ENCODE data around the gene TSC2. TPM values are rescaled to one million over a fixed set of nuclear protein-coding genes. Genes with fewer than 3 reads are reported as not detected.
A peak's percentile ranks its signal among the peaks of the same experiment; 100 is the strongest.

The TSC2 gene
- total RNA-seq, 1 donor from 2014 or later, result 80.1 TPM

DNA sequence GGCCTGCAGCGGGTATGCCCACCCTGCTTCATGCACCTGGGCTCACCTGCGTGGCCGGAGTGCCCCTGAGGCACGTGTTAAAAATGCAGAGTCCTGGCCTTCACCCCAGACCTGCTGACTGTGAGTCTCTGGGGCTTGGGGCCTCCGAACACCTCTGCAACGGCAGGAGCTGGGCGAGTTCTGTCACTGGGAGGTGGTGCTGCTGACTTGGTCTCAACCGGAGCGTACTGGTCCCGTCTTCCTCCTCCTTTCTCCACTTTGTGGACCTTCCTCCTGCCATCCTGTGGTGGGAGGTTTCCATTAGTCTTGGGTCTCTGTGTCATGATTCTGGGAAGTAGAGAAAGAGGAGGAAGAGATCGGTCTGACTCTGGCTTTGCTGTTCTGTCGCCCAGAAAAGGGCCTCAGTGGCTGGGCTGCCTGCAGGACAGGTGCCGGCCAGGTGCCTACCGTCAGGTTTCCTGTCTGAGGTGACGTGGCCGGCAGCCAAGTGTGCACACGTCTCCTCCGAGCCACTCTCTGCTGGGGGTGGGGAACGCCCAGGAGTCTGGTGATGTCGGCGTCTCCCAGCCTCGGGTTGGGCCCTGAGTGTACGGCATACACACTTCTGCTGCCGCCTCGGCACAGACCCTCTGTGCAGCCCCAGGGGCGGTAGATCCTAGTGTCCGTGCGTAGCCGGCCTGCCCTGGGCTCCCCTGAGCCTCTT is 6.9 kb downstream of the TSC2 start:
- H3K36me3 ChIP-seq, result peaks cover 80% of the 10 kb centered on the region
- TF ChIP-seq, protein P1, sequence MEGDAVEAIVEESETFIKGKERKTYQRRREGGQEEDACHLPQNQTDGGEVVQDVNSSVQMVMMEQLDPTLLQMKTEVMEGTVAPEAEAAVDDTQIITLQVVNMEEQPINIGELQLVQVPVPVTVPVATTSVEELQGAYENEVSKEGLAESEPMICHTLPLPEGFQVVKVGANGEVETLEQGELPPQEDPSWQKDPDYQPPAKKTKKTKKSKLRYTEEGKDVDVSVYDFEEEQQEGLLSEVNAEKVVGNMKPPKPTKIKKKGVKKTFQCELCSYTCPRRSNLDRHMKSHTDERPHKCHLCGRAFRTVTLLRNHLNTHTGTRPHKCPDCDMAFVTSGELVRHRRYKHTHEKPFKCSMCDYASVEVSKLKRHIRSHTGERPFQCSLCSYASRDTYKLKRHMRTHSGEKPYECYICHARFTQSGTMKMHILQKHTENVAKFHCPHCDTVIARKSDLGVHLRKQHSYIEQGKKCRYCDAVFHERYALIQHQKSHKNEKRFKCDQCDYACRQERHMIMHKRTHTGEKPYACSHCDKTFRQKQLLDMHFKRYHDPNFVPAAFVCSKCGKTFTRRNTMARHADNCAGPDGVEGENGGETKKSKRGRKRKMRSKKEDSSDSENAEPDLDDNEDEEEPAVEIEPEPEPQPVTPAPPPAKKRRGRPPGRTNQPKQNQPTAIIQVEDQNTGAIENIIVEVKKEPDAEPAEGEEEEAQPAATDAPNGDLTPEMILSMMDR (IDR thresholded peaks at IDR 0.05; ENCODE audit: borderline replicate concordance), result no peak
- intact Hi-C loops (cut with micrococcal nuclease), result no loop called here

GRCh38 chr16:2056077-2056476 is 8.3 kb downstream of the TSC2 start:
- H3K9me3 ChIP-seq (replicated peaks), result no peaks in the 10 kb centered on the region
- intact Hi-C loops (cut with micrococcal nuclease), result no loop called here
- TF ChIP-seq, protein P1 (IDR thresholded peaks at IDR 0.05; ENCODE audit: borderline replicate concordance), result peak; percentile 39
- DNase-seq, result no peak
- no peak overlapping the region for H3K4me3 ChIP-seq
- no peaks in the 10 kb centered on the region for H3K27me3 ChIP-seq (ENCODE audit: low read depth)
- H3K27ac ChIP-seq (replicated peaks), result no peak overlapping the region
- H3K4me1 ChIP-seq, result no peaks in the 10 kb centered on the region
- peaks cover 84% of the 10 kb centered on the region for H3K36me3 ChIP-seq

More for the DNA sequence above, 6.9 kb downstream of the TSC2 start:
- no peak for DNase-seq
- Histone ChIP-seq H3K4me1 (no peaks in the 10 kb centered on the region), H3K4me3 (no peak overlapping the region), H3K27ac (replicated peaks) (no peak overlapping the region), H3K27me3 (ENCODE audit: low read depth) (no peaks in the 10 kb centered on the region), H3K9me3 (replicated peaks) (no peaks in the 10 kb centered on the region)

- no peak for DNase-seq
- Histone ChIP-seq H3K9me3 (replicated peaks) (no peaks in the 10 kb centered on the region), H3K27me3 (ENCODE audit: low read depth) (no peaks in the 10 kb centered on the region), H3K36me3 (peaks cover 83% of the 10 kb centered on the region), H3K4me3 (no peak overlapping the region), H3K4me1 (no peaks in the 10 kb centered on the region), H3K27ac (replicated peaks) (no peak overlapping the region)
- intact Hi-C loops (cut with micrococcal nuclease), result no loop called here
- TF ChIP-seq, protein P1 (IDR thresholded peaks at IDR 0.05; ENCODE audit: borderline replicate concordance), result peak; percentile 23
These were observed 9.1 kb downstream of the TSC2 start for GRCh38 chr16:2056681-2057407.

- Histone ChIP-seq H3K9me3 (replicated peaks) (no peaks in the 10 kb centered on the region), H3K4me1 (no peaks in the 10 kb centered on the region), H3K4me3 (no peak overlapping the region), H3K27ac (replicated peaks) (no peak overlapping the region), H3K36me3 (peaks cover 83% of the 10 kb centered on the region), H3K27me3 (ENCODE audit: low read depth) (no peaks in the 10 kb centered on the region)
- TF ChIP-seq, protein P1 (IDR thresholded peaks at IDR 0.05; ENCODE audit: borderline replicate concordance), result no peak
- intact Hi-C loops (cut with micrococcal nuclease), result no loop called here
- no peak for DNase-seq
These were observed 9.7 kb downstream of the TSC2 start for GRCh38 chr16:2057438-2057837.

DNA sequence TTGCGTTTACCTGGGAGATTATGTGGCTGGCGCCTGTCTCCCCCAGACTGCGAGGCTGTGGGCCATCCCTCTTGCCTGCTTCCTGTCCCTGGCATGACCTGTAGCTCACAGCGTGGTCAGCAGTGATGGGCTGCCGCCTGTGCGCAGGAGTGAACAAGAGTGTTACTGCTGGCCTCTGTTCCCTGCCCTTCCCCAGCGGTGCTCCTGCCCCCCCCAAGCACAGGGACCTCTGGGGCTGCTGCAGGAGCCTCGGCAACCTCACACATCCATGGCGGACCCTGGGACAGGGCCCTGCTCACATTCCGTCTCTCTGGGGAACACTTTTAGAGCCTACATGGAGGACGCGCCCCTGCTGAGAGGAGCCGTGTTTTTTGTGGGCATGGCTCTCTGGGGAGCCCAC is 10.6 kb downstream of the TSC2 start:
- H3K4me1 ChIP-seq, result no peaks in the 10 kb centered on the region
- no peak overlapping the region for H3K27ac ChIP-seq (replicated peaks)
- TF ChIP-seq, protein P1 (IDR thresholded peaks at IDR 0.05; ENCODE audit: borderline replicate concordance), result no peak
- intact Hi-C loops (cut with micrococcal nuclease), result no loop called here
- no peak overlapping the region for H3K4me3 ChIP-seq
- no peak for DNase-seq
- no peaks in the 10 kb centered on the region for H3K27me3 ChIP-seq (ENCODE audit: low read depth)
- peaks cover 83% of the 10 kb centered on the region for H3K36me3 ChIP-seq
- no peaks in the 10 kb centered on the region for H3K9me3 ChIP-seq (replicated peaks)

Measured in left ventricle myocardium inferior (tissue), 1 donor.